GM23338 (cell line): ENCODE results near the gene COL6A3.

Source experiments
- EZH2 ChIP-seq: fragments of 200-600 bp; sonication (generic); IDR thresholded peaks from one replicate; pipeline ENCODE4 v1.8.0; 2017; ENCODE audit warnings: antibody characterized with exemption, mild to moderate bottlenecking, low read depth; ENCODE audit not compliant: unreplicated experiment
- JUNB ChIP-seq: IDR thresholded peaks from one replicate; pipeline ENCODE4 v1.6.1; 2016; ENCODE audit warnings: antibody characterized with exemption; ENCODE audit not compliant: unreplicated experiment
- POLR2AphosphoS5 ChIP-seq: IDR thresholded peaks from 2 replicates; pipeline ENCODE4 v1.6.1; 2016; ENCODE audit warnings: antibody characterized with exemption, low read depth
- REST ChIP-seq: IDR thresholded peaks from one replicate; pipeline ENCODE4 v1.6.1; 2018; ENCODE audit warnings: antibody characterized with exemption; ENCODE audit not compliant: unreplicated experiment
- TF ChIP-seq, protein P1 (sequence below), 2 experiments: fragments of 200-600 bp in 1 of 2; sonication (generic) in 1 of 2; conservative IDR thresholded peaks; 2 replicates each; pipeline versions ENCODE4 v1.5.1 to v1.6.1; 2016 to 2017; ENCODE audit warnings: antibody characterized with exemption in 2 of 2, low read depth in 2 of 2, mild to moderate bottlenecking in 2 of 2, moderate library complexity in 1 of 2

DNA sequence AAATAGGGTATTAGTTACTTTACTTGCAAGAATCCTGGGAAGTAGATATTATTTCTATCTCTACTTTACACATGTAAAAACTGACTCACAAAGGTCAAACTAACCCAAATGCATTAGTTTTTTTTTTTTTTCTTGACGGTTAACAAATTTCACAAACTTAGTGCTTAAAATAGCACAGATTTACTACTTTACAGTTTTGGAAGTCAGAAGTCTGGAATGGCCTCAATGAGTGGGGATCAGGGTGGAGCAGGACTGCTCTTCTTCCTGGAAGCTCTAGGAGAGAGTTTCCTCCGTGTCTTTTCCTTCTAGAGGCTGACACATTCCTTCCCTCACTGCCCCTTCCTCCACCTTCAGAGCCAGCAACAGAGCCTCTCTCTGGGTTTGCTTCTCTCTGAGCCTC, 117.2 kb downstream of the COL6A3 start:
- TF ChIP-seq, protein P1, sequence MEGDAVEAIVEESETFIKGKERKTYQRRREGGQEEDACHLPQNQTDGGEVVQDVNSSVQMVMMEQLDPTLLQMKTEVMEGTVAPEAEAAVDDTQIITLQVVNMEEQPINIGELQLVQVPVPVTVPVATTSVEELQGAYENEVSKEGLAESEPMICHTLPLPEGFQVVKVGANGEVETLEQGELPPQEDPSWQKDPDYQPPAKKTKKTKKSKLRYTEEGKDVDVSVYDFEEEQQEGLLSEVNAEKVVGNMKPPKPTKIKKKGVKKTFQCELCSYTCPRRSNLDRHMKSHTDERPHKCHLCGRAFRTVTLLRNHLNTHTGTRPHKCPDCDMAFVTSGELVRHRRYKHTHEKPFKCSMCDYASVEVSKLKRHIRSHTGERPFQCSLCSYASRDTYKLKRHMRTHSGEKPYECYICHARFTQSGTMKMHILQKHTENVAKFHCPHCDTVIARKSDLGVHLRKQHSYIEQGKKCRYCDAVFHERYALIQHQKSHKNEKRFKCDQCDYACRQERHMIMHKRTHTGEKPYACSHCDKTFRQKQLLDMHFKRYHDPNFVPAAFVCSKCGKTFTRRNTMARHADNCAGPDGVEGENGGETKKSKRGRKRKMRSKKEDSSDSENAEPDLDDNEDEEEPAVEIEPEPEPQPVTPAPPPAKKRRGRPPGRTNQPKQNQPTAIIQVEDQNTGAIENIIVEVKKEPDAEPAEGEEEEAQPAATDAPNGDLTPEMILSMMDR (conservative IDR thresholded peaks at IDR 0.05; ENCODE audit: low read depth in 2 of 2), result no peak
- TF ChIP-seq REST (no peak), JUNB (no peak), EZH2 (no peak), POLR2AphosphoS5 (no peak)
